HEK293 (cell line): ENCODE measurements around the gene SMAD2.

ENCODE experiments used
- CTCF ChIA-PET: fragments of 350-600 bp; formaldehyde crosslinking; extraction: SDS; loops from one replicate; lab custom pipeline; 2021; ENCODE audit warnings: antibody characterized with exemption; lab: Yijun Ruan, JAX
- POLR2A ChIA-PET: fragments of 300-600 bp; formaldehyde crosslinking; extraction: SDS; loops from one replicate; lab custom pipeline; 2020; ENCODE audit warnings: antibody characterized with exemption, inconsistent platforms; lab: Yijun Ruan, JAX
- H3K27ac ChIP-seq: fragments of 200-500 bp; sonication (Bioruptor generic); 2 replicates; pipeline ENCODE4 v1.5.1; 2014; ENCODE audit warnings: low read depth, low read length, control low read depth, inconsistent platforms; ENCODE audit errors: extremely low read depth
- H3K36me3 ChIP-seq, 2 experiments: fragments of 200-500 bp in 1 of 2; sonication (Bioruptor generic) in 1 of 2; 1 replicate in 1 of 2; 2 replicates in 1 of 2; pipeline ENCODE4 v1.5.1; 2014 to 2017; ENCODE audit warnings: inconsistent platforms in 2 of 2, low read length in 2 of 2; ENCODE audit not compliant: control insufficient read depth in 2 of 2, insufficient read depth in 1 of 2
- H3K4me1 ChIP-seq: fragments of 200-500 bp; sonication (Bioruptor generic); 2 replicates; pipeline ENCODE4 v1.5.1; 2014; ENCODE audit warnings: mild to moderate bottlenecking, low read length, inconsistent platforms; ENCODE audit not compliant: control insufficient read depth, insufficient read depth
- H3K4me3 ChIP-seq: 2 replicates; pipeline ENCODE4 v1.5.1; 2011; ENCODE audit warnings: low read depth, mild to moderate bottlenecking, control low read depth, low read length, moderate library complexity
- H3K9me3 ChIP-seq: fragments of 200-500 bp; sonication (Bioruptor generic); 2 replicates; pipeline ENCODE4 v1.5.1; 2014; ENCODE audit warnings: low read depth, low read length, inconsistent platforms; ENCODE audit not compliant: control insufficient read depth, insufficient read depth
- KLF16 ChIP-seq: fragments of 450-650 bp; formaldehyde crosslinking; IDR thresholded peaks from 2 replicates; pipeline ENCODE4 v1.5.1; 2017; ENCODE audit warnings: missing biosample characterization, missing genetic modification characterization
- MZF1 ChIP-seq: fragments of 450-650 bp; formaldehyde crosslinking; IDR thresholded peaks from 2 replicates; pipeline ENCODE4 v1.5.1; 2017; ENCODE audit warnings: missing biosample characterization, missing genetic modification characterization, borderline replicate concordance
- OSR2 ChIP-seq: fragments of 450-650 bp; formaldehyde crosslinking; IDR thresholded peaks from 2 replicates; pipeline ENCODE4 v1.5.1; 2016; ENCODE audit warnings: missing biosample characterization, missing genetic modification characterization
- PRDM10 ChIP-seq: fragments of 450-650 bp; formaldehyde crosslinking; IDR thresholded peaks from 2 replicates; pipeline ENCODE4 v1.5.1; 2016; ENCODE audit warnings: missing biosample characterization, missing genetic modification characterization
- ZFP3 ChIP-seq: fragments of 450-650 bp; formaldehyde crosslinking; IDR thresholded peaks from 2 replicates; pipeline ENCODE4 v1.5.1; 2016; ENCODE audit warnings: low read depth, missing biosample characterization, missing genetic modification characterization
- ZNF146 ChIP-seq: fragments of 450-650 bp; formaldehyde crosslinking; IDR thresholded peaks from 2 replicates; pipeline ENCODE4 v1.5.1; 2016; ENCODE audit warnings: missing biosample characterization, missing genetic modification characterization
- ZNF157 ChIP-seq: fragments of 450-650 bp; formaldehyde crosslinking; IDR thresholded peaks from 2 replicates; pipeline ENCODE4 v1.5.1; 2016; ENCODE audit warnings: missing biosample characterization, missing genetic modification characterization
- ZNF175 ChIP-seq: fragments of 450-650 bp; formaldehyde crosslinking; IDR thresholded peaks from 2 replicates; pipeline ENCODE4 v1.5.1; 2016; ENCODE audit warnings: missing biosample characterization, missing genetic modification characterization
- ZNF223 ChIP-seq: fragments of 450-650 bp; formaldehyde crosslinking; IDR thresholded peaks from 2 replicates; pipeline ENCODE4 v1.5.1; 2016; ENCODE audit warnings: missing biosample characterization, missing genetic modification characterization
- ZNF239 ChIP-seq: fragments of 450-650 bp; formaldehyde crosslinking; IDR thresholded peaks from 2 replicates; pipeline ENCODE4 v1.5.1; 2016; ENCODE audit warnings: missing biosample characterization, missing genetic modification characterization
- ZNF302 ChIP-seq: fragments of 450-650 bp; formaldehyde crosslinking; IDR thresholded peaks from 2 replicates; pipeline ENCODE4 v1.5.1; 2016; ENCODE audit warnings: missing biosample characterization, missing genetic modification characterization, low read depth
- ZNF549 ChIP-seq: fragments of 450-650 bp; IDR thresholded peaks from 2 replicates; pipeline ENCODE4 v1.5.1; 2018; ENCODE audit warnings: missing biosample characterization, missing genetic modification characterization, mild to moderate bottlenecking, inconsistent platforms, moderate library complexity
- ZNF561 ChIP-seq: fragments of 450-650 bp; IDR thresholded peaks from 2 replicates; pipeline ENCODE4 v1.5.1; 2018; ENCODE audit warnings: missing biosample characterization, missing genetic modification characterization, borderline replicate concordance
- ZNF623 ChIP-seq: fragments of 450-650 bp; formaldehyde crosslinking; IDR thresholded peaks from 2 replicates; pipeline ENCODE4 v1.5.1; 2016; ENCODE audit warnings: missing biosample characterization, missing genetic modification characterization
- ZSCAN16 ChIP-seq: fragments of 450-650 bp; formaldehyde crosslinking; IDR thresholded peaks from 2 replicates; pipeline ENCODE4 v1.5.1; 2016; ENCODE audit warnings: missing biosample characterization, missing genetic modification characterization
- ZSCAN4 ChIP-seq: fragments of 450-650 bp; formaldehyde crosslinking; IDR thresholded peaks from 2 replicates; pipeline ENCODE4 v1.5.1; 2017; ENCODE audit warnings: missing biosample characterization, missing genetic modification characterization
- TF ChIP-seq, protein P1 (sequence below): fragments of 450-650 bp; formaldehyde crosslinking; IDR thresholded peaks from 2 replicates; pipeline ENCODE4 v1.5.1; 2017; ENCODE audit warnings: missing biosample characterization, mild to moderate bottlenecking, missing genetic modification characterization, moderate library complexity

SMAD2 gene

GRCh38 chr18:47915930-47916329, 14.5 kb downstream of the SMAD2 start:
- no peak for TF ChIP-seq ZNF175
- TF ChIP-seq ZSCAN16 (tag by site-specific recombination): no peak
- no peak for TF ChIP-seq KLF16 (tag by site-specific recombination)
- no peak for TF ChIP-seq ZNF157 (tag by site-specific recombination)
- TF ChIP-seq ZNF549 (tag by site-specific recombination): no peak
- peaks cover 35% of the 10 kb centered on the region for H3K4me1 ChIP-seq
- H3K27ac ChIP-seq: no peak overlapping the region
- ChIA-PET POLR2A (no interaction called here), CTCF (no interaction called here)
- no peaks in the 10 kb centered on the region for H3K9me3 ChIP-seq
- H3K4me3 ChIP-seq: no peak overlapping the region
- no peaks in the 10 kb centered on the region; a peak in 1 of 3 replicates for H3K36me3 ChIP-seq

DNA sequence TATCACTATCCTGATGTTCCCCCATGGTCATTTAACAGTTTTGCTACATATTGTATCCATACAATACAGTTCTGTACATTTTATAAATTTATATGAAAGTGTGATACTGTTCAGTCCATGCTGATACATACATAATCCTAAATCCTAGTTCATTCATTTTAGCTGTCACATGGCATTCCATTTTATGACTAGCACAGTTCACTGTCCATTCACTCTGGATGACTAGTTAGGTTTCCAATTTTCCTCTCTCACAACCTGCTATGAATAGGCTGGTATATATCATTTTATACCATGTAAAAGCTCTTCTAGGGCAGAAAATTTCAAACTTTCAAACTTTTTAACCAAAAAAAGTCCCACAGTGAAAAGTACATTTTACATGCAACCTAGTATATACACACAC, 15.2 kb downstream of the SMAD2 start:
- CTCF ChIA-PET: no interaction called here
- H3K4me1 ChIP-seq: peaks cover 35% of the 10 kb centered on the region

More for the DNA sequence above, 15.2 kb downstream of the SMAD2 start:
- TF ChIP-seq MZF1 (tag by site-specific recombination) (no peak), ZFP3 (no peak), OSR2 (no peak), ZNF302 (no peak), ZNF623 (tag by site-specific recombination) (no peak), ZNF146 (tag by site-specific recombination) (no peak), ZNF239 (no peak), ZNF223 (no peak), PRDM10 (tag by site-specific recombination) (no peak), ZNF561 (tag by site-specific recombination) (no peak), ZSCAN4 (tag by site-specific recombination) (no peak)
- TF ChIP-seq, protein P1, sequence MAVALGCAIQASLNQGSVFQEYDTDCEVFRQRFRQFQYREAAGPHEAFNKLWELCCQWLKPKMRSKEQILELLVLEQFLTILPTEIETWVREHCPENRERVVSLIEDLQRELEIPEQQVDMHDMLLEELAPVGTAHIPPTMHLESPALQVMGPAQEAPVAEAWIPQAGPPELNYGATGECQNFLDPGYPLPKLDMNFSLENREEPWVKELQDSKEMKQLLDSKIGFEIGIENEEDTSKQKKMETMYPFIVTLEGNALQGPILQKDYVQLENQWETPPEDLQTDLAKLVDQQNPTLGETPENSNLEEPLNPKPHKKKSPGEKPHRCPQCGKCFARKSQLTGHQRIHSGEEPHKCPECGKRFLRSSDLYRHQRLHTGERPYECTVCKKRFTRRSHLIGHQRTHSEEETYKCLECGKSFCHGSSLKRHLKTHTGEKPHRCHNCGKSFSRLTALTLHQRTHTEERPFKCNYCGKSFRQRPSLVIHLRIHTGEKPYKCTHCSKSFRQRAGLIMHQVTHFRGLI (tag by site-specific recombination): no peak
- TF ChIP-seq, all 188 proteins: peak for 0
- Histone ChIP-seq H3K36me3 (no peaks in the 10 kb centered on the region; a peak in 1 of 3 replicates), H3K27ac (no peak overlapping the region), H3K4me3 (no peak overlapping the region), H3K9me3 (no peaks in the 10 kb centered on the region)
- POLR2A ChIA-PET: no interaction called here
